Osteoblast (primary cell): ENCODE results near the gene CWC15. TPM values are rescaled to one million over a fixed set of nuclear protein-coding genes. Genes with fewer than 3 reads are reported as not detected.

ENCODE experiments used
- DNase-seq: peaks from one replicate; pipeline ENCODE4 v3.0.0; 2011; ENCODE audit warnings: low spot score, mixed read lengths; ENCODE audit not compliant: insufficient read length; ENCODE audit errors: missing footprints
- H2AFZ ChIP-seq: 2 replicates; pipeline ENCODE4 v1.6.0; 2011; ENCODE audit warnings: mild to moderate bottlenecking, low read length
- H3K27ac ChIP-seq: 2 replicates; pipeline ENCODE4 v1.5.1; 2011; ENCODE audit warnings: mild to moderate bottlenecking, low read depth, low read length, moderate library complexity
- H3K27me3 ChIP-seq: 2 replicates; pipeline ENCODE4 v1.6.0; 2012; ENCODE audit warnings: mild to moderate bottlenecking, control low read depth, inconsistent platforms, low read length, moderate library complexity; ENCODE audit not compliant: insufficient read depth
- H3K36me3 ChIP-seq: 2 replicates; pipeline ENCODE4 v1.5.1; 2011; ENCODE audit warnings: mild to moderate bottlenecking, low read length, control low read depth, moderate library complexity; ENCODE audit not compliant: insufficient read depth
- H3K4me1 ChIP-seq: 2 replicates; pipeline ENCODE4 v1.5.1; 2011; ENCODE audit warnings: mild to moderate bottlenecking, low read length, control low read depth, moderate library complexity; ENCODE audit not compliant: insufficient read depth
- H3K4me2 ChIP-seq: 2 replicates; pipeline ENCODE4 v1.6.0; 2011; ENCODE audit warnings: mild to moderate bottlenecking, low read length; ENCODE audit not compliant: insufficient read depth
- H3K4me3 ChIP-seq: fragments of 200-600 bp; sonication (generic); 3 replicates; pipeline ENCODE4 v1.5.1; 2012; ENCODE audit warnings: mild to moderate bottlenecking, low read length, inconsistent platforms; ENCODE audit not compliant: insufficient read depth
- H3K79me2 ChIP-seq: 2 replicates; pipeline ENCODE4 v1.6.0; 2012; ENCODE audit warnings: mild to moderate bottlenecking, low read length, control low read depth, inconsistent platforms; ENCODE audit not compliant: insufficient read depth
- H3K9me3 ChIP-seq: 2 replicates; pipeline ENCODE4 v1.5.1; 2011; ENCODE audit warnings: low read depth, low read length, control low read depth
- H4K20me1 ChIP-seq: 2 replicates; pipeline ENCODE4 v1.6.0; 2012; ENCODE audit warnings: mild to moderate bottlenecking, low read length, control low read depth; ENCODE audit not compliant: insufficient read depth
- CTCF ChIP-seq: IDR thresholded peaks from 2 replicates; pipeline ENCODE4 v1.5.1; 2011; ENCODE audit warnings: mild to moderate bottlenecking, low read depth, low read length, moderate library complexity; ENCODE audit errors: extremely low read depth
- total RNA-seq: library from RNA; depleted of rRNA; stranded (reverse); fragments of >200 nt; gene quantifications from 2 replicates; pipeline ENCODE4 v1.2.3, GENCODE V29; 2012

The CWC15 gene
- total RNA-seq, 1 donor = 32.9 TPM

- H3K79me2 ChIP-seq = no peaks in the 10 kb centered on the region
- H3K27ac ChIP-seq = no peak overlapping the region
- TF ChIP-seq CTCF = no peak
- DNase-seq = no peak
- H3K27me3 ChIP-seq = no peaks in the 10 kb centered on the region
- H3K4me2 ChIP-seq = no peak overlapping the region
- no peak overlapping the region for H2AFZ ChIP-seq
- H3K4me3 ChIP-seq = no peak overlapping the region
- peaks cover 36% of the 10 kb centered on the region for H3K4me1 ChIP-seq
- no peaks in the 10 kb centered on the region for H3K36me3 ChIP-seq
- H4K20me1 ChIP-seq = no peaks in the 10 kb centered on the region
- no peaks in the 10 kb centered on the region for H3K9me3 ChIP-seq
Observed at GRCh38 chr11:94924612-94925011, 48.7 kb downstream of the CWC15 start.

- no peak overlapping the region for H3K27ac ChIP-seq
- H3K27me3 ChIP-seq = no peaks in the 10 kb centered on the region
- no peak overlapping the region for H3K4me2 ChIP-seq
- no peaks in the 10 kb centered on the region for H3K9me3 ChIP-seq
- peaks cover 36% of the 10 kb centered on the region for H3K4me1 ChIP-seq
- H3K79me2 ChIP-seq = no peaks in the 10 kb centered on the region
- no peak overlapping the region for H2AFZ ChIP-seq
- no peaks in the 10 kb centered on the region for H4K20me1 ChIP-seq
- TF ChIP-seq CTCF = no peak
- no peak for DNase-seq
- no peaks in the 10 kb centered on the region for H3K36me3 ChIP-seq
- no peak overlapping the region for H3K4me3 ChIP-seq
Observed at GRCh38 chr11:94924171-94924572, 49.2 kb downstream of the CWC15 start.

GRCh38 chr11:94923004-94923334 is 50.4 kb downstream of the CWC15 start:
- H3K9me3 ChIP-seq = no peaks in the 10 kb centered on the region
- H3K4me3 ChIP-seq = no peak overlapping the region
- H4K20me1 ChIP-seq = no peaks in the 10 kb centered on the region
- no peak overlapping the region for H3K27ac ChIP-seq
- H3K36me3 ChIP-seq = no peaks in the 10 kb centered on the region
- no peaks in the 10 kb centered on the region for H3K79me2 ChIP-seq
- H3K27me3 ChIP-seq = no peaks in the 10 kb centered on the region
- H3K4me1 ChIP-seq = peaks cover 24% of the 10 kb centered on the region
- no peak for TF ChIP-seq CTCF
- no peak for DNase-seq
- H2AFZ ChIP-seq = no peak overlapping the region
- H3K4me2 ChIP-seq = no peak overlapping the region

- no peak for DNase-seq
- no peak for TF ChIP-seq CTCF
- Histone ChIP-seq H3K27ac (no peak overlapping the region), H3K79me2 (no peaks in the 10 kb centered on the region), H3K4me2 (no peak overlapping the region), H3K9me3 (no peaks in the 10 kb centered on the region), H3K4me3 (no peak overlapping the region), H3K27me3 (no peaks in the 10 kb centered on the region), H3K4me1 (peaks cover 19% of the 10 kb centered on the region), H4K20me1 (no peaks in the 10 kb centered on the region), H2AFZ (no peak overlapping the region), H3K36me3 (no peaks in the 10 kb centered on the region)
Observed at GRCh38 chr11:94922321-94923003, 50.9 kb downstream of the CWC15 start.
